ENCODE results near the gene MRPL10.

GRCh38 chr17:47838636-47839035 is 7.3 kb upstream of the MRPL10 start:
- no peak for TF ChIP-seq CTCF (IDR thresholded peaks at IDR 0.05; ENCODE audit: control extremely low read depth in 1 of 3, insufficient read depth in 1 of 3, low read depth in 1 of 3, low read length in 3 of 3)
- TF ChIP-seq CEBPB (IDR thresholded peaks at IDR 0.05; ENCODE audit: low read depth, low read length) = no peak
- TF ChIP-seq BACH1 (IDR thresholded peaks at IDR 0.05; ENCODE audit: low read length) = no peak

All from H1 (cell line).